T-helper 17 cell (primary cell): Measurements from ENCODE around the gene OCEL1. TPM values are rescaled to one million over a fixed set of nuclear protein-coding genes. Genes with fewer than 3 reads are reported as not detected.
A peak's percentile ranks its signal among the peaks of the same experiment; 100 is the strongest.

ENCODE experiments used
- ATAC-seq: fragments of 150-1000 bp; cut with Tn5 transposase; 2 replicates; pipeline ENCODE4 v1.10.0; 2021; ENCODE audit warnings: mild to moderate bottlenecking, moderate library complexity
- DNase-seq, 3 donors: peaks; one replicate each; pipeline versions ENCODE4 v3.0.0 to v3.0.0-alpha.2; 2020 to 2021
- H3K9me3 ChIP-seq: one replicate; pipeline ENCODE4 v1.7.0; 2013; ENCODE audit warnings: low read length, mild to moderate bottlenecking; ENCODE audit not compliant: control insufficient read depth, poor library complexity, severe bottlenecking
- H3K27ac Mint-ChIP-seq: one replicate; pipeline ENCODE4 v1.8.0; 2022; ENCODE audit warnings: mild to moderate bottlenecking, moderate library complexity, mixed read lengths
- H3K27me3 Mint-ChIP-seq: one replicate; pipeline ENCODE4 v1.8.0; 2022; ENCODE audit warnings: mixed read lengths
- H3K36me3 Mint-ChIP-seq: one replicate; pipeline ENCODE4 v1.8.0; 2022; ENCODE audit warnings: low read depth, mixed read lengths
- H3K4me1 Mint-ChIP-seq: one replicate; pipeline ENCODE4 v1.8.0; 2022; ENCODE audit warnings: mild to moderate bottlenecking, mixed read lengths
- H3K4me3 Mint-ChIP-seq: one replicate; pipeline ENCODE4 v1.8.0; 2022; ENCODE audit warnings: mild to moderate bottlenecking, moderate library complexity, mixed read lengths
- total RNA-seq, 4 donors: library from RNA in 2 of 4; stranded (reverse) in 2 of 4; gene quantifications; one replicate each; pipeline ENCODE4 v1.2.3 and lab custom pipeline; 2022 to 2026

The OCEL1 gene
- total RNA-seq, 2 donors from 2014 or later = 13.9 to 14.9 TPM

- peak overlapping the region; percentile 37 for H3K27ac Mint-ChIP-seq
- no peak for DNase-seq
- peak overlapping the region; percentile 78 for H3K4me3 Mint-ChIP-seq
- H3K4me1 Mint-ChIP-seq = peaks cover 17% of the 10 kb centered on the region
- no peaks in the 10 kb centered on the region for H3K36me3 Mint-ChIP-seq
- no peaks in the 10 kb centered on the region for H3K27me3 Mint-ChIP-seq
- no peak for ATAC-seq
- no peaks in the 10 kb centered on the region for H3K9me3 ChIP-seq
Measured at GRCh38 chr19:17237747-17238706, 12.0 kb downstream of the OCEL1 start.

GRCh38 chr19:17240062-17240752 lies 14.2 kb downstream of the OCEL1 start:
- no peaks in the 10 kb centered on the region for H3K9me3 ChIP-seq
- no peak for DNase-seq
- H3K27ac Mint-ChIP-seq = peak overlapping the region; percentile 37
- no peak for ATAC-seq
- no peaks in the 10 kb centered on the region for H3K36me3 Mint-ChIP-seq
- H3K4me3 Mint-ChIP-seq = no peak overlapping the region
- H3K4me1 Mint-ChIP-seq = peaks cover 11% of the 10 kb centered on the region
- no peaks in the 10 kb centered on the region for H3K27me3 Mint-ChIP-seq

- ATAC-seq (no peak), DNase-seq (no peak)
- Mint-ChIP-seq H3K27me3 (no peaks in the 10 kb centered on the region), H3K4me1 (peaks cover 9% of the 10 kb centered on the region), H3K4me3 (no peak overlapping the region), H3K27ac (peak overlapping the region; percentile 37), H3K36me3 (no peaks in the 10 kb centered on the region)
- no peaks in the 10 kb centered on the region for H3K9me3 ChIP-seq
Measured at GRCh38 chr19:17240826-17241399, 14.9 kb downstream of the OCEL1 start.

- H3K36me3 Mint-ChIP-seq = no peaks in the 10 kb centered on the region
- no peaks in the 10 kb centered on the region for H3K27me3 Mint-ChIP-seq
- no peak overlapping the region for H3K4me3 Mint-ChIP-seq
- DNase-seq (no peak), ATAC-seq (no peak)
- no peaks in the 10 kb centered on the region for H3K9me3 ChIP-seq
- H3K4me1 Mint-ChIP-seq = peaks cover 18% of the 10 kb centered on the region
- no peak overlapping the region for H3K27ac Mint-ChIP-seq
Measured at GRCh38 chr19:17242431-17243208, 16.6 kb downstream of the OCEL1 start.

GRCh38 chr19:17243211-17243829 lies 17.3 kb downstream of the OCEL1 start:
- H3K4me1 Mint-ChIP-seq = peaks cover 17% of the 10 kb centered on the region
- no peak for ATAC-seq

GRCh38 chr19:17243830-17244617 lies 18.0 kb downstream of the OCEL1 start:
- H3K4me1 Mint-ChIP-seq = peaks cover 17% of the 10 kb centered on the region
- DNase-seq (no peak), ATAC-seq (no peak)
- H3K27ac Mint-ChIP-seq = no peak overlapping the region
- no peaks in the 10 kb centered on the region for H3K9me3 ChIP-seq
- peak overlapping the region; percentile 60 for H3K4me3 Mint-ChIP-seq
- no peaks in the 10 kb centered on the region for H3K36me3 Mint-ChIP-seq
- no peaks in the 10 kb centered on the region for H3K27me3 Mint-ChIP-seq

More at GRCh38 chr19:17243211-17243829, 17.3 kb downstream of the OCEL1 start:
- H3K9me3 ChIP-seq = no peaks in the 10 kb centered on the region
- DNase-seq = no peak
- Mint-ChIP-seq H3K27ac (no peak overlapping the region), H3K36me3 (no peaks in the 10 kb centered on the region), H3K4me3 (peak overlapping the region; percentile 60), H3K27me3 (no peaks in the 10 kb centered on the region)

- no peak for ATAC-seq
- H3K27ac Mint-ChIP-seq = no peak overlapping the region
- no peak for DNase-seq
Measured at GRCh38 chr19:17244618-17245534, 18.9 kb downstream of the OCEL1 start.

GRCh38 chr19:17245535-17245984 lies 19.5 kb downstream of the OCEL1 start, which contains the start of gene NR2F6:
Gene NR2F6 (minus strand): TSS chr19:17245919. CDS start chr19:17245220, 699 bp downstream.
- H3K4me1 Mint-ChIP-seq = peaks cover 17% of the 10 kb centered on the region
- H3K27ac Mint-ChIP-seq = peak within 1 kb of the TSS; percentile 21
- no peaks in the 10 kb centered on the region for H3K27me3 Mint-ChIP-seq
- peak within 1 kb of the TSS; percentile 90 for H3K4me3 Mint-ChIP-seq
- H3K36me3 Mint-ChIP-seq = no peaks in the 10 kb centered on the region
- peak; percentile 12 for ATAC-seq
- H3K9me3 ChIP-seq = no peaks in the 10 kb centered on the region
- DNase-seq = peak in 1 of 3 donors; percentile 28

More at GRCh38 chr19:17244618-17245534, 18.9 kb downstream of the OCEL1 start:
- H3K9me3 ChIP-seq = no peaks in the 10 kb centered on the region
- peak overlapping the region; percentile 60 for H3K4me3 Mint-ChIP-seq
- H3K36me3 Mint-ChIP-seq = no peaks in the 10 kb centered on the region
- H3K27me3 Mint-ChIP-seq = no peaks in the 10 kb centered on the region
- H3K4me1 Mint-ChIP-seq = peaks cover 17% of the 10 kb centered on the region

GRCh38 chr19:17246681-17247425 lies 20.8 kb downstream of the OCEL1 start:
- no peaks in the 10 kb centered on the region for H3K9me3 ChIP-seq
- Mint-ChIP-seq H3K4me1 (peaks cover 14% of the 10 kb centered on the region), H3K27ac (no peak overlapping the region), H3K27me3 (no peaks in the 10 kb centered on the region), H3K36me3 (no peaks in the 10 kb centered on the region), H3K4me3 (peak overlapping the region; percentile 90)
- DNase-seq = no peak
- ATAC-seq = no peak

- no peak overlapping the region for H3K27ac Mint-ChIP-seq
- peak overlapping the region; percentile 53 for H3K4me3 Mint-ChIP-seq
- no peak for ATAC-seq
- H3K4me1 Mint-ChIP-seq = peaks cover 11% of the 10 kb centered on the region
- H3K9me3 ChIP-seq = no peaks in the 10 kb centered on the region
- no peaks in the 10 kb centered on the region for H3K36me3 Mint-ChIP-seq
- no peaks in the 10 kb centered on the region for H3K27me3 Mint-ChIP-seq
- no peak for DNase-seq
Measured at GRCh38 chr19:17248011-17248776, 22.2 kb downstream of the OCEL1 start.
